Cardiac muscle cell (in vitro differentiated cells and primary cell): ENCODE results near the gene UNC5B. TPM values are rescaled to one million over a fixed set of nuclear protein-coding genes. Genes with fewer than 3 reads are reported as not detected.

Experiments
- DNase-seq, 2 donors: peaks; one replicate each; pipeline versions ENCODE4 v3.0.0 to v3.0.0-alpha.2; 2010 to 2017; ENCODE audit warnings: low read depth in 1 of 2, low spot score in 1 of 2
- H3K27ac ChIP-seq: fragments of 200-600 bp; sonication (generic); 2 replicates; pipeline ENCODE4 v1.5.1; 2016
- H3K27me3 ChIP-seq: fragments of 200-600 bp; sonication (generic); 2 replicates; pipeline ENCODE4 v1.6.0; 2016; ENCODE audit warnings: control low read depth
- H3K36me3 ChIP-seq: fragments of 200-600 bp; sonication (generic); 2 replicates; pipeline ENCODE4 v1.5.1; 2016; ENCODE audit warnings: control low read depth
- H3K4me1 ChIP-seq: fragments of 200-600 bp; sonication (generic); 2 replicates; pipeline ENCODE4 v1.8.1; 2017; ENCODE audit warnings: low read depth, mild to moderate bottlenecking, mixed run types
- H3K4me3 ChIP-seq: fragments of 200-600 bp; sonication (generic); 2 replicates; pipeline ENCODE4 v1.5.1; 2016; ENCODE audit warnings: mild to moderate bottlenecking
- H3K9me3 ChIP-seq: fragments of 200-600 bp; sonication (generic); 2 replicates; pipeline ENCODE4 v1.5.1; 2017; ENCODE audit warnings: low read depth, mild to moderate bottlenecking, control low read depth
- polyA plus RNA-seq: library from polyadenylated mRNA; unstranded; fragments of >200 nt; fragmentation: Nextera tagmentation; extraction: Ambion mirVana; gene quantifications from 2 replicates; pipeline ENCODE4 v1.2.1, GENCODE V29; 2016
- total RNA-seq: library from RNA; depleted of rRNA; stranded (reverse); fragments of >200 nt; gene quantifications from 2 replicates; pipeline ENCODE4 v1.2.3, GENCODE V29; 2016
- TF ChIP-seq, protein P1 (sequence below): IDR thresholded peaks from 2 replicates; pipeline ENCODE4 v1.5.1; 2012; ENCODE audit warnings: low read depth, mild to moderate bottlenecking, low read length

UNC5B gene
- total and polyA plus RNA-seq, 2 experiments from 2014 or later, result 73.3 to 172 TPM

DNA sequence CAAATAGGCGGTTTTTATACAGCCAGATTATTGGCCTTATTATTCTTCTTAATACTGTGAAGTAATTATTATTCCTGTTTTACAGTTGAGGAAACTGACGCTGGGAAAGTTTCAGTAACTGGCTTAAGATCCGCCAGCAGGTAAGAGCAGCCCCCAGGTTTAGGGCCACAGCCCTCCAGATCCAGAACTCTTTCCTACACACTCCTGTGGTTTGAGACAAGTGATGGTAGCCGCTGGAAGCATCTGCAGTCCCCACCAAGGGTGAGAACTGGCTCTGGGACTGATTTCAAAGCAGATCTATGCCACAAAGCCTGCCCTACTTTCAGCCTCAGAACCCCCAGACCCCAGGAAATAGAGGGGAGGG, 3.0 kb upstream of the UNC5B start:
- H3K4me1 ChIP-seq, result peaks cover 9% of the 10 kb centered on the region
- TF ChIP-seq, protein P1, sequence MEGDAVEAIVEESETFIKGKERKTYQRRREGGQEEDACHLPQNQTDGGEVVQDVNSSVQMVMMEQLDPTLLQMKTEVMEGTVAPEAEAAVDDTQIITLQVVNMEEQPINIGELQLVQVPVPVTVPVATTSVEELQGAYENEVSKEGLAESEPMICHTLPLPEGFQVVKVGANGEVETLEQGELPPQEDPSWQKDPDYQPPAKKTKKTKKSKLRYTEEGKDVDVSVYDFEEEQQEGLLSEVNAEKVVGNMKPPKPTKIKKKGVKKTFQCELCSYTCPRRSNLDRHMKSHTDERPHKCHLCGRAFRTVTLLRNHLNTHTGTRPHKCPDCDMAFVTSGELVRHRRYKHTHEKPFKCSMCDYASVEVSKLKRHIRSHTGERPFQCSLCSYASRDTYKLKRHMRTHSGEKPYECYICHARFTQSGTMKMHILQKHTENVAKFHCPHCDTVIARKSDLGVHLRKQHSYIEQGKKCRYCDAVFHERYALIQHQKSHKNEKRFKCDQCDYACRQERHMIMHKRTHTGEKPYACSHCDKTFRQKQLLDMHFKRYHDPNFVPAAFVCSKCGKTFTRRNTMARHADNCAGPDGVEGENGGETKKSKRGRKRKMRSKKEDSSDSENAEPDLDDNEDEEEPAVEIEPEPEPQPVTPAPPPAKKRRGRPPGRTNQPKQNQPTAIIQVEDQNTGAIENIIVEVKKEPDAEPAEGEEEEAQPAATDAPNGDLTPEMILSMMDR, result no peak
- H3K9me3 ChIP-seq, result no peaks in the 10 kb centered on the region
- H3K4me3 ChIP-seq, result no peak overlapping the region
- H3K27me3 ChIP-seq, result no peaks in the 10 kb centered on the region
- H3K36me3 ChIP-seq, result no peaks in the 10 kb centered on the region
- DNase-seq, result no peak
- no peak overlapping the region for H3K27ac ChIP-seq

DNA sequence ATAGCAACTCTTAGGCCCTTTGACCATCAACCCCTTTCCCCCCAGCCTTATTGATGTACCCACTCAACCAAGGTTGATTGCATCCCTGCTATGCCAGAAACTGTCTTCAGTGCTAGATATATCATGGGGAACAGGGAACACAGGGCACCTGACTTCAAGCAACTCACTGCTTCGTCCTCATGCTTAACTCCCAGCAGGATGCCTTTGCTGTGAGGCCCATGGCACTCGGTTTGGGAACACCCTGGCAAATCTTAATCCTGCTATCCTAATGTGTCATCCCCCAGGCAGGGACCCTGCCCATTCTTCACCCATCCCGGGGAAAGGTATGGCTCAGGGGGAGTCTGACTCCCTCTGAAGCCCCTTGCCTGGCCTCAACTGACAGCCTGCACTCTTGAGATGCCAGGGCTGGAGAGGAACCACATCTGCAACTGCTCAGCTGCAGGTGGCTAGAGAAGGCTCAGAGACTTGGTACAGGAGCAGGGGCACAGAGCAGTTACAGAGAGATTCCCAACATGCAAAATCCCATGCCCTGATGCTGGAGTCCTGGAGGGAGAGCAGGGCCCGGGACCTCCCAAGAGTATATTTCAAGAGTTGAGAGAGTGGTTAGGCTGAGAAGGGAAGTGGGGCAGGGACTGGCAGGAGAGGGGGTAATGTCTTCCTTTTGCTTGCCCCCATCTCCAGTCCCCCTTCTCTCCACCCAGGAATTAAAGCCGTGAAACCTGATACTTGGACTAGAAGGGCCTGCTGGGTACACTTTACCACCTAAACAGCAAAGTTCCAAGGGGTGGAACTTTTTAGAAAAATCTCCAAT, 2.4 kb upstream of the UNC5B start:
- H3K27ac ChIP-seq, result no peak overlapping the region

DNA sequence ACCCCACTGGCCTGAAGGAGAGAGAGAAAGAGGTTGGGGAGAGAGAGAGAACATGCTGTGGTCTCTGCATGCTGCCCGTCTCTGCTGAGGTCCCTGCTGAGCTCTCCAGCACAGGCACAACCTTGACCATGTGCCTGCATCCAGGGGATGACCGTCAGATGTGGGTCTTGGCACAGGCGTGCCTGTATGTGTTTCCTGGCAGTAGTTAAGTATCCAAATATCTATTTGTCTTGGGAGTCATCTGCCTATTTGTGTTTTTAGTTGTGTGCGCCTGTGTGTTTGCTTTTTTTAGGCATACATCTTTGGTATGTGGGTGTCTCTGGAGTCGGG, 1.9 kb upstream of the UNC5B start:
- TF ChIP-seq, protein P1, result no peak
- H3K27ac ChIP-seq, result no peak overlapping the region
- H3K36me3 ChIP-seq, result no peaks in the 10 kb centered on the region
- H3K27me3 ChIP-seq, result no peaks in the 10 kb centered on the region
- DNase-seq, result no peak
- peaks cover 21% of the 10 kb centered on the region for H3K4me1 ChIP-seq
- no peaks in the 10 kb centered on the region for H3K9me3 ChIP-seq
- no peak overlapping the region for H3K4me3 ChIP-seq

More for the DNA sequence above, 2.4 kb upstream of the UNC5B start:
- DNase-seq, result no peak
- Histone ChIP-seq H3K36me3 (no peaks in the 10 kb centered on the region), H3K9me3 (no peaks in the 10 kb centered on the region), H3K27me3 (no peaks in the 10 kb centered on the region), H3K4me1 (peaks cover 15% of the 10 kb centered on the region), H3K4me3 (no peak overlapping the region)
- TF ChIP-seq, protein P1, result no peak

DNA sequence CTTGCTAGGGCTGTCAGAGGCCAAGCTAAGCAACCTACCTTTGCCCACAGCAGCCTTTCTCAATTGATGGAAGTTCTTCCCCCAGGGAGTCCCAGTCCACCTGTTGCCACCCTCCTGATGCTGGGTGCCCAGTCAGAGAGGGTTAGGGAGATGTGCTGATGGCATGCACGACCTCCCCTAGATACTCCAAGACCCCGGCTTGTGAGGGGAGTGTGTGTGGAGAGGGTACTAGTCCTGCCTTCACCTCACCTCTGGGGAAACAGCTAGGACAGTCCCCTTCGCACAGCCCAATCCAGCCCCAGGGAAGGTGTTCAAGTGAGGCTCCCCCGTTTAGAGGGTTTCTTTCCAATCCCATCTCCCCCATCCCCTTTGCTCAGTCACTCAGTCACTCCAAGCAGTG, 1.3 kb upstream of the UNC5B start:
- H3K9me3 ChIP-seq, result no peaks in the 10 kb centered on the region

DNA sequence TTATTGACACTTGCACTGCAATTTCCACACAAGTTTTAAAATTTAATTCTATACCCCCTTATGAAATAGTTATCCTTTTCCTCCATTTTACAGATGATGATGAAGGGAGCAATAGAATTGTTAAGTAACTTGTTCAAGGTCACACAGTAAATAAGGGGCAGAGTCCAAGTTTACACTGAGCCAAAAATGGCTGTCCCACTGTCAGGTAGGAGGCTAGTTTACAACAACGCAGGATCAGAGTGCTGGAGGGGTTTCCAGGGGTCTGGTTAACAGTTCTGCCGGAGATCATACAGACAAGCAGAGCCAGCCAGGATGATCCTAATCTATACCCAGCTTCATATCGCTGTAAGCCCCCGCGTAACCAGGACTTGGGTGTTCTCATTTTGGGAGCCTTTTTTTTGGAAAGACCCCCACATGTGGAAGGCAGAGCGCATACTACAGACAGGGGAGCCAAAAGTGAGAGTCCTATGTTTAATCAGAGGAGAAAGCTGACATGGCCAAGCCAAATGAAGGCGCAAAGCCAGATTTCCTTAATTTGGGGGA, 524 bp upstream of the UNC5B start:
- Histone ChIP-seq H3K27ac (no peak overlapping the region), H3K4me1 (peaks cover 34% of the 10 kb centered on the region), H3K9me3 (no peaks in the 10 kb centered on the region), H3K4me3 (peak overlapping the region; percentile 96), H3K36me3 (no peaks in the 10 kb centered on the region), H3K27me3 (no peaks in the 10 kb centered on the region)
- TF ChIP-seq, protein P1, result no peak
- DNase-seq, result no peak

More for the DNA sequence above, 1.3 kb upstream of the UNC5B start:
- H3K36me3 ChIP-seq, result no peaks in the 10 kb centered on the region
- no peaks in the 10 kb centered on the region for H3K27me3 ChIP-seq
- H3K4me3 ChIP-seq, result no peak overlapping the region
- H3K27ac ChIP-seq, result no peak overlapping the region
- peaks cover 26% of the 10 kb centered on the region for H3K4me1 ChIP-seq
- TF ChIP-seq, protein P1, result no peak
- DNase-seq, result no peak
